ENCODE results near the gene POLD2. TPM values are rescaled to one million over a fixed set of nuclear protein-coding genes. Genes with fewer than 3 reads are reported as not detected.

POLD2 gene
- total RNA-seq, 1 donor from 2014 or later, result 60.2 TPM

GRCh38 chr7:44066494-44067063 lies 56.8 kb downstream of the POLD2 start:
- DNase-seq (ENCODE audit: low spot score), result peak; percentile 86

- no peak for DNase-seq (ENCODE audit: low spot score)
Observed at GRCh38 chr7:44066111-44066460, 57.3 kb downstream of the POLD2 start.

- peak; percentile 81 for DNase-seq (ENCODE audit: low spot score)
Observed at GRCh38 chr7:44065431-44066110, 57.8 kb downstream of the POLD2 start, which contains the start of gene PGAM2. TSS of gene PGAM2 (minus strand) at chr7:44065567. CDS start at chr7:44065529, 38 bp downstream.

- peak; percentile 86 for DNase-seq (ENCODE audit: low spot score)
Observed at GRCh38 chr7:44064791-44065430, 58.4 kb downstream of the POLD2 start.

Small RNA genes within 50 kb of the gene (microRNA-seq; reads per million reads assigned to microRNA genes)
- gene MIR6838 (ENCODE audit: borderline number of aligned reads), result not detected

Other genes with a start within 250 kb of the POLD2 start
- 44.3 TPM for gene URGCP, start 217.0 kb downstream of the POLD2 start, total RNA-seq
- 25.1 TPM for gene UBE2D4, start 197.1 kb downstream of the POLD2 start, total RNA-seq
- not detected for gene SPDYE1, start 125.7 kb downstream of the POLD2 start, total RNA-seq
- gene DBNL, start 78.8 kb downstream of the POLD2 start, total RNA-seq, result 99.0 TPM
- gene PGAM2, start 58.0 kb downstream of the POLD2 start, total RNA-seq, result not detected
- gene POLM, start 41.0 kb downstream of the POLD2 start, total RNA-seq, result 15.5 TPM
- gene AEBP1, start 19.2 kb downstream of the POLD2 start, total RNA-seq, result 267 TPM
- gene MYL7, start 17.8 kb upstream of the POLD2 start, total RNA-seq, result not detected
- gene GCK, start 65.9 kb upstream of the POLD2 start, total RNA-seq, result 0.48 TPM
- 77.4 TPM for gene YKT6, start 77.4 kb upstream of the POLD2 start, total RNA-seq
- 1.2 TPM for gene CAMK2B, start 202.0 kb upstream of the POLD2 start, total RNA-seq

All from mesenteric fat pad (tissue), 1 donor.